ENCODE results near the gene PTH1R.

- TF ChIP-seq CTCF (IDR thresholded peaks at IDR 0.05) = no peak
- TF ChIP-seq POLR2A (IDR thresholded peaks at IDR 0.05) = no peak
These were observed 37.8 kb downstream of the PTH1R start for GRCh38 chr3:46915297-46915822.

Data from testis (tissue), 2 donors.